B cell (primary cell): Measurements from ENCODE around the gene TBC1D2B. TPM values are rescaled to one million over a fixed set of nuclear protein-coding genes. Genes with fewer than 3 reads are reported as not detected.

Experiments
- ATAC-seq: fragments of 200-7000 bp; cut with Tn5 transposase; one replicate; pipeline ENCODE4 v1.10.0; 2021; ENCODE audit warnings: low read depth, mild to moderate bottlenecking, moderate number of reproducible peaks, moderate library complexity
- CTCF ChIA-PET: fragments of 350-600 bp; sonication (Branson Sonifier 250); formaldehyde crosslinking; loops from one replicate; lab custom pipeline; 2021; ENCODE audit warnings: antibody characterized with exemption, inconsistent platforms; lab: Charles Lee
- POLR2A ChIA-PET: fragments of 350-600 bp; sonication (Branson Sonifier 250); formaldehyde crosslinking; loops from one replicate; lab custom pipeline; 2021; ENCODE audit warnings: antibody characterized with exemption; lab: Charles Lee
- DNase-seq: peaks from one replicate; pipeline ENCODE4 v3.0.0; 2013
- H2AFZ ChIP-seq: 2 replicates; pipeline ENCODE4 v1.6.1; 2012; ENCODE audit warnings: mild to moderate bottlenecking, low read depth, low read length; ENCODE audit not compliant: insufficient read depth, poor library complexity, severe bottlenecking
- H3K27ac ChIP-seq, 2 donors: 1 replicate in 1 of 2; 2 replicates in 1 of 2; pipeline ENCODE4 v1.5.1; 2012 to 2013; ENCODE audit warnings: low read length in 2 of 2, mild to moderate bottlenecking in 2 of 2, moderate library complexity in 1 of 2
- H3K27me3 ChIP-seq, 4 experiments: fragments of 200-600 bp in 1 of 4; sonication (generic) in 1 of 4; replicated peaks in 1 of 4; 1 replicate in 2 of 4; 2 replicates in 2 of 4; pipeline versions ENCODE4 v1.6.1 to v1.7.0; 2013 to 2016; ENCODE audit warnings: low read length in 3 of 4, mild to moderate bottlenecking in 2 of 4, mixed read lengths in 1 of 4, moderate library complexity in 1 of 4; ENCODE audit not compliant: insufficient read depth in 4 of 4, control insufficient read depth in 3 of 4; ENCODE audit errors: control extremely low read depth in 1 of 4
- H3K36me3 ChIP-seq, 2 experiments: replicated peaks in 1 of 2; 1 replicate in 1 of 2; 2 replicates in 1 of 2; pipeline versions ENCODE4 v1.6.1 to v1.7.1; 2013; ENCODE audit warnings: low read length in 1 of 2; ENCODE audit not compliant: insufficient read depth in 2 of 2, control insufficient read depth in 1 of 2; ENCODE audit errors: control extremely low read depth in 1 of 2, extremely low read depth in 1 of 2
- H3K4me1 ChIP-seq, 2 donors: fragments of 200-600 bp in 1 of 2; sonication (generic) in 1 of 2; 1 replicate in 1 of 2; 2 replicates in 1 of 2; pipeline versions ENCODE4 v1.5.1 to v1.6.1; 2013 to 2017; ENCODE audit warnings: low read length in 2 of 2; ENCODE audit not compliant: control insufficient read depth in 2 of 2, insufficient read depth in 2 of 2
- H3K4me2 ChIP-seq: replicated peaks from 2 replicates; pipeline ENCODE3; 2012; ENCODE audit warnings: mild to moderate bottlenecking, low read depth, low read length; ENCODE audit not compliant: poor library complexity, severe bottlenecking
- H3K4me3 ChIP-seq, 5 experiments: fragments of 200-600 bp in 1 of 5; sonication (generic) in 1 of 5; 1 replicate in 3 of 5; 2 replicates in 2 of 5; pipeline versions ENCODE4 v1.5.1 to v1.7.0; 2011 to 2016; ENCODE audit warnings: low read length in 4 of 5, mild to moderate bottlenecking in 4 of 5, low read depth in 2 of 5, control low read depth in 1 of 5, moderate library complexity in 1 of 5; ENCODE audit not compliant: insufficient read depth in 1 of 5; ENCODE audit errors: control extremely low read depth in 1 of 5, extremely low read depth in 1 of 5
- H3K79me2 ChIP-seq: fragments of 200-600 bp; sonication (generic); one replicate; pipeline ENCODE4 v1.6.0; 2016; ENCODE audit warnings: low read length; ENCODE audit not compliant: control insufficient read depth, insufficient read depth
- H3K9ac ChIP-seq: fragments of 200-600 bp; sonication (generic); 2 replicates; pipeline ENCODE4 v1.6.1; 2017; ENCODE audit warnings: mild to moderate bottlenecking, low read length, moderate library complexity
- H3K9me3 ChIP-seq, 3 donors: one replicate each; pipeline versions ENCODE4 v1.6.1 to v1.7.1; 2013; ENCODE audit warnings: low read length in 2 of 3; ENCODE audit not compliant: control insufficient read depth in 2 of 3, insufficient read depth in 1 of 3; ENCODE audit errors: control extremely low read depth in 1 of 3
- H4K20me1 ChIP-seq: 2 replicates; pipeline ENCODE4 v1.6.0; 2012; ENCODE audit warnings: mild to moderate bottlenecking, low read length; ENCODE audit not compliant: insufficient read depth, control insufficient read depth, poor library complexity, severe bottlenecking
- H3K27ac Mint-ChIP-seq: one replicate; pipeline ENCODE4 v1.8.0; 2021; ENCODE audit warnings: mixed read lengths
- H3K27me3 Mint-ChIP-seq: one replicate; pipeline ENCODE4 v1.8.0; 2021; ENCODE audit warnings: mixed read lengths
- H3K4me1 Mint-ChIP-seq: one replicate; pipeline ENCODE4 v1.8.0; 2021; ENCODE audit warnings: mixed read lengths
- H3K4me3 Mint-ChIP-seq: one replicate; pipeline ENCODE4 v1.8.0; 2021; ENCODE audit warnings: mixed read lengths
- H3K9me3 Mint-ChIP-seq: one replicate; pipeline ENCODE4 v1.8.0; 2022; ENCODE audit warnings: mixed read lengths; ENCODE audit not compliant: insufficient read depth
- EZH2 ChIP-seq: IDR thresholded peaks from 2 replicates; pipeline ENCODE4 v1.6.1; 2012; ENCODE audit warnings: borderline replicate concordance, low read depth, mild to moderate bottlenecking, moderate library complexity, low read length; ENCODE audit not compliant: insufficient read depth, poor library complexity, severe bottlenecking
- WGBS: methylation state at CpG from one replicate; pipeline ENCODE4 v1.1.5; 2013; ENCODE audit warnings: missing lambda C conversion rate; ENCODE audit not compliant: insufficient coverage; 5-methylcytosine and 5-hydroxymethylcytosine counted together
- intact Hi-C: fragments of 100-400 bp; cut with micrococcal nuclease; formaldehyde crosslinking; loops from one replicate; pipeline ENCODE4 v1.10.0; 2022
- polyA plus RNA-seq: library from polyadenylated mRNA; depleted of rRNA; stranded (reverse); fragments of >200 nt; gene quantifications from 2 replicates; pipeline ENCODE4 v1.2.3, GENCODE V29; 2012
- total RNA-seq, 2 donors: library from RNA; stranded (reverse); fragments of 120-200 nt in 1 of 2; gene quantifications; 1 replicate in 1 of 2; 2 replicates in 1 of 2; pipeline versions ENCODE4 v1.2.3 to v1.2.4, GENCODE V29; 2013 to 2022
- TF ChIP-seq, protein P1 (sequence below): fragments of 200-600 bp; IDR thresholded peaks from one replicate; pipeline ENCODE4 v1.8.0; 2022; ENCODE audit warnings: antibody characterized with exemption, mild to moderate bottlenecking

TBC1D2B gene
- total and polyA plus RNA-seq, 2 donors (not counting 1 experiment from before 2014, with no cell fraction given): 8.5 to 26.1 TPM

DNA sequence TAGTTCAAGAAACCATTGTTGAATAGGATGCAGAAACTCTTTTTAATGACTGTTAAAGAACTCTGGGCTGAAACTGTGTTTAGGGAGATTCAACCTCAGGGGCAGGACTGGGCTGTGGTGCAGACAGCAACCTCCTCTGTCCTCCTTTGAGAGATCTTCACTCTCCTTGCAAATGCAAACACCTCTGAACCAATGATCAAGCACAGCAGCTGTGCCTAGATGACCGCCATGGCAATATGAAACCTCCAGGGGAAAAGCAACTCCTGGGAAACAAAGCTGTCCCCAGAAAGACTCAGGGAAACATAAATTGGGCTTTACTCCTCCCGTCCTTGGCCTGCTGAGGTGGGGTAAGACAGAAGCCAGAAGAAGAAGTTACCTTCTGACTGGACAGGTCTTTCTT, 52.6 kb downstream of the TBC1D2B start:
- Histone ChIP-seq H3K79me2 (no peaks in the 10 kb centered on the region), H3K27me3 (no peaks in the 10 kb centered on the region), H3K9me3 (no peaks in the 10 kb centered on the region), H4K20me1 (no peaks in the 10 kb centered on the region), H3K4me3 (no peak overlapping the region), H3K4me1 (no peaks in the 10 kb centered on the region), H3K36me3 (peaks cover 0 to 33% of the 10 kb centered on the region in 2 experiments), H3K9ac (no peak overlapping the region), H3K27ac (no peak overlapping the region), H2AFZ (no peak overlapping the region), H3K4me2 (no peak overlapping the region)
- ChIA-PET CTCF (no interaction called here), POLR2A (no interaction called here)
- ATAC-seq (no peak), DNase-seq (no peak)
- no peak overlapping the region for H3K27ac Mint-ChIP-seq
- intact Hi-C loops: no loop called here
- no peak overlapping the region for H3K4me3 Mint-ChIP-seq
- TF ChIP-seq, protein P1, sequence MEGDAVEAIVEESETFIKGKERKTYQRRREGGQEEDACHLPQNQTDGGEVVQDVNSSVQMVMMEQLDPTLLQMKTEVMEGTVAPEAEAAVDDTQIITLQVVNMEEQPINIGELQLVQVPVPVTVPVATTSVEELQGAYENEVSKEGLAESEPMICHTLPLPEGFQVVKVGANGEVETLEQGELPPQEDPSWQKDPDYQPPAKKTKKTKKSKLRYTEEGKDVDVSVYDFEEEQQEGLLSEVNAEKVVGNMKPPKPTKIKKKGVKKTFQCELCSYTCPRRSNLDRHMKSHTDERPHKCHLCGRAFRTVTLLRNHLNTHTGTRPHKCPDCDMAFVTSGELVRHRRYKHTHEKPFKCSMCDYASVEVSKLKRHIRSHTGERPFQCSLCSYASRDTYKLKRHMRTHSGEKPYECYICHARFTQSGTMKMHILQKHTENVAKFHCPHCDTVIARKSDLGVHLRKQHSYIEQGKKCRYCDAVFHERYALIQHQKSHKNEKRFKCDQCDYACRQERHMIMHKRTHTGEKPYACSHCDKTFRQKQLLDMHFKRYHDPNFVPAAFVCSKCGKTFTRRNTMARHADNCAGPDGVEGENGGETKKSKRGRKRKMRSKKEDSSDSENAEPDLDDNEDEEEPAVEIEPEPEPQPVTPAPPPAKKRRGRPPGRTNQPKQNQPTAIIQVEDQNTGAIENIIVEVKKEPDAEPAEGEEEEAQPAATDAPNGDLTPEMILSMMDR: no peak
- no peak for TF ChIP-seq EZH2
- no peaks in the 10 kb centered on the region for H3K9me3 Mint-ChIP-seq
- H3K27me3 Mint-ChIP-seq: no peaks in the 10 kb centered on the region
- 90% methylated on average over 2 of the region's 2 CpGs for WGBS
- no peaks in the 10 kb centered on the region for H3K4me1 Mint-ChIP-seq

DNA sequence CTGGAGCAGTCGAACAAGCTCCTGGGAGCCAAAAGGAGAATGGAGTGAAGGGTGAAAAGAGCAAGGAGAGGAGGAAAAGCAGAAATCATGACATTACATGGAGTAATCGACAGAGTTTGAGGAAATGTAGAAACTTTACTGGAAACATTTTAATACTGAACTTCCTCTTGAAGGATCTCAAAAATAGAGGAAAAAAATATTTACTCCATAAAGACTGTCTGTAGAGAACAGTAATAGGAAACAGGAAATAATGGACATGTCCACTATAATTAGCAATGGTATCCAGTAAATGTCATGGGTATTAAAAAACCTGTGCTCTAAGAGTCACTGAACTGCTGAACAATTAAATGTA, 53.0 kb downstream of the TBC1D2B start:
- Mint-ChIP-seq H3K4me3 (no peak overlapping the region), H3K27me3 (no peaks in the 10 kb centered on the region), H3K9me3 (no peaks in the 10 kb centered on the region), H3K27ac (no peak overlapping the region), H3K4me1 (peaks cover under 1% of the 10 kb centered on the region)
- no peaks in the 10 kb centered on the region for H3K9me3 ChIP-seq
- no peak overlapping the region for H2AFZ ChIP-seq
- no peak overlapping the region for H3K9ac ChIP-seq
- TF ChIP-seq, protein P1: no peak
- no peak for TF ChIP-seq EZH2
- H3K27me3 ChIP-seq: no peaks in the 10 kb centered on the region
- no peak overlapping the region for H3K4me2 ChIP-seq
- no peak overlapping the region for H3K27ac ChIP-seq
- no CpG with 5 or more reads among the region's 2 CpGs for WGBS
- no peaks in the 10 kb centered on the region for H3K79me2 ChIP-seq
- intact Hi-C loops: no loop called here
- DNase-seq (no peak), ATAC-seq (no peak)
- no peak overlapping the region for H3K4me3 ChIP-seq
- H3K36me3 ChIP-seq: peaks cover 0 to 29% of the 10 kb centered on the region in 2 experiments
- ChIA-PET CTCF (interaction anchor here (0.8 kb wide), 1 partner anchor 171 kb away, joined by 3 read pairs; no protein-coding TSS in a partner anchor), POLR2A (no interaction called here)
- no peaks in the 10 kb centered on the region for H4K20me1 ChIP-seq
- no peaks in the 10 kb centered on the region for H3K4me1 ChIP-seq
